Gastrocnemius medialis (tissue), 4 donors: Measurements from ENCODE around the gene PCDHGA12.

ENCODE experiments used
- CTCF ChIP-seq, 5 experiments: fragments of 450-650 bp in 3 of 5; fragments of 200-600 bp in 2 of 5; sonication (generic) in 2 of 5; IDR thresholded peaks in 4 of 5; conservative IDR thresholded peaks in 1 of 5; 1 replicate in 4 of 5; 2 replicates in 1 of 5; pipeline ENCODE4 v1.5.1; 2016 to 2019; ENCODE audit warnings: antibody characterized with exemption in 5 of 5, mild to moderate bottlenecking in 3 of 5, moderate library complexity in 3 of 5
- POLR2A ChIP-seq, 2 donors: fragments of 450-650 bp; IDR thresholded peaks; one replicate each; pipeline ENCODE4 v1.6.1; 2017; ENCODE audit warnings: antibody characterized with exemption in 2 of 2, mild to moderate bottlenecking in 2 of 2, moderate library complexity in 2 of 2

- TF ChIP-seq POLR2A (IDR thresholded peaks at IDR 0.05) (no peak), CTCF (IDR thresholded peaks at IDR 0.05 in 4 of 5, conservative IDR thresholded peaks at IDR 0.05 in 1 of 5) (peak; percentile 52 to 71 (median 55))
Measured at GRCh38 chr5:141430332-141431113, at the start of gene PCDHGA12.
